ENCODE data around the gene NUCB1. TPM values are rescaled to one million over a fixed set of nuclear protein-coding genes. Genes with fewer than 3 reads are reported as not detected.
"Not testable (repeated sequence)": the region's sequence is repeated elsewhere in the genome, so short reads cannot be mapped to it uniquely, and the experiment has no call there.

NUCB1 gene
- total RNA-seq, 1 donor from 2014 or later: 265 TPM

- intact Hi-C loops (cut with micrococcal nuclease): no loop called here
- ATAC-seq (peak; percentile 15), DNase-seq (no peak)
Measured at GRCh38 chr19:48900477-48901406, 630 bp downstream of the NUCB1 start.

- intact Hi-C loops (cut with micrococcal nuclease); DNase-seq; ATAC-seq: not testable (repeated sequence)
Measured at GRCh38 chr19:48902291-48902690, 2.2 kb downstream of the NUCB1 start.

- intact Hi-C loops (cut with micrococcal nuclease); ATAC-seq; DNase-seq: not testable (repeated sequence)
Measured at GRCh38 chr19:48903788-48904187, 3.7 kb downstream of the NUCB1 start.

- ATAC-seq (no peak), DNase-seq (no peak)
Measured at GRCh38 chr19:48905664-48906063, 5.6 kb downstream of the NUCB1 start.

GRCh38 chr19:48906324-48906723, 6.2 kb downstream of the NUCB1 start:
- DNase-seq (no peak), ATAC-seq (no peak)
- intact Hi-C loops (cut with micrococcal nuclease): no loop called here

More at GRCh38 chr19:48905664-48906063, 5.6 kb downstream of the NUCB1 start:
- intact Hi-C loops (cut with micrococcal nuclease): no loop called here

GRCh38 chr19:48907671-48908070, 7.6 kb downstream of the NUCB1 start:
- intact Hi-C loops (cut with micrococcal nuclease): no loop called here
- DNase-seq: no peak
- ATAC-seq: peak; percentile 32

- ATAC-seq; intact Hi-C loops (cut with micrococcal nuclease); DNase-seq: not testable (repeated sequence)
Measured at GRCh38 chr19:48909424-48910077, 9.4 kb downstream of the NUCB1 start.

- intact Hi-C loops (cut with micrococcal nuclease): no loop called here
- DNase-seq: no peak
- ATAC-seq: no peak
Measured at GRCh38 chr19:48910803-48911202, 10.7 kb downstream of the NUCB1 start.

- no peak for DNase-seq
- intact Hi-C loops (cut with micrococcal nuclease): no loop called here
- ATAC-seq: no peak
Measured at GRCh38 chr19:48913114-48913889, 13.2 kb downstream of the NUCB1 start.

- intact Hi-C loops (cut with micrococcal nuclease): no loop called here
- no peak for ATAC-seq
- no peak for DNase-seq
Measured at GRCh38 chr19:48914181-48914580, 14.1 kb downstream of the NUCB1 start.

- intact Hi-C loops (cut with micrococcal nuclease): no loop called here
- DNase-seq (no peak), ATAC-seq (no peak)
Measured at GRCh38 chr19:48915757-48916156, 15.6 kb downstream of the NUCB1 start.

- intact Hi-C loops (cut with micrococcal nuclease): no loop called here
- DNase-seq (no peak), ATAC-seq (no peak)
Measured at GRCh38 chr19:48918071-48918470, 18.0 kb downstream of the NUCB1 start.

- DNase-seq (no peak), ATAC-seq (peak; percentile 31)
- intact Hi-C loops (cut with micrococcal nuclease): no loop called here
Measured at GRCh38 chr19:48918801-48919247, 18.7 kb downstream of the NUCB1 start.

GRCh38 chr19:48919271-48919670, 19.2 kb downstream of the NUCB1 start:
- DNase-seq; intact Hi-C loops (cut with micrococcal nuclease); ATAC-seq: not testable (repeated sequence)

GRCh38 chr19:48920949-48921348, 20.8 kb downstream of the NUCB1 start:
- intact Hi-C loops (cut with micrococcal nuclease): no loop called here
- ATAC-seq (no peak), DNase-seq (no peak)

- intact Hi-C loops (cut with micrococcal nuclease): no loop called here
- no peak for ATAC-seq
- no peak for DNase-seq
Measured at GRCh38 chr19:48921721-48922500, 21.8 kb downstream of the NUCB1 start.

GRCh38 chr19:48922548-48923490, 22.7 kb downstream of the NUCB1 start:
- DNase-seq: no peak
- ATAC-seq: no peak
- intact Hi-C loops (cut with micrococcal nuclease): no loop called here
